Brain pericyte (primary cell): ENCODE data around the gene VEGFD.
"Not testable (repeated sequence)": the region's sequence is repeated elsewhere in the genome, so short reads cannot be mapped to it uniquely, and the experiment has no call there.

Experiments used
- DNase-seq: peaks from one replicate; pipeline ENCODE4 v3.0.0-alpha.2; 2012; ENCODE audit warnings: low read depth, low spot score

VEGFD gene

GRCh38 chrX:15305899-15306298, 78.3 kb downstream of the VEGFD start:
- not testable (repeated sequence) for DNase-seq

- no peak for DNase-seq
Measured at GRCh38 chrX:15301924-15302323, 82.3 kb downstream of the VEGFD start.

- DNase-seq: no peak
Measured at GRCh38 chrX:15299941-15300851, 84.0 kb downstream of the VEGFD start.

GRCh38 chrX:15298780-15299179, 85.4 kb downstream of the VEGFD start:
- DNase-seq: no peak

GRCh38 chrX:15298201-15298600, 86.0 kb downstream of the VEGFD start:
- no peak for DNase-seq
